OCI-LY7 (cell line): ENCODE results near the gene GGA3. TPM values are rescaled to one million over a fixed set of nuclear protein-coding genes. Genes with fewer than 3 reads are reported as not detected.

Experiments
- BruUV-seq: library from RNA; stranded (reverse); fragments of 400-500 nt; replicated peaks from 2 replicates; lab custom pipeline; 2021; lab: Mats Ljungman, UMichigan
- CTCF ChIA-PET: fragments of 300-600 bp; sonication (Branson Sonifier 250); formaldehyde crosslinking; loops from one replicate; lab custom pipeline; 2022; ENCODE audit warnings: antibody characterized with exemption; ENCODE audit not compliant: unreplicated experiment; lab: Charles Lee
- POLR2A ChIA-PET: fragments of 300-600 bp; sonication (Branson Sonifier 250); formaldehyde crosslinking; loops from one replicate; lab custom pipeline; 2022; ENCODE audit warnings: antibody characterized with exemption; lab: Charles Lee
- DNase-seq: peaks from one replicate; pipeline ENCODE4 v3.0.0-alpha.2; 2015; ENCODE audit warnings: low spot score
- H2AFZ ChIP-seq: fragments of 200-600 bp; sonication (generic), shearing (Covaris generic); 2 replicates; pipeline ENCODE4 v1.6.1; 2014; ENCODE audit warnings: mild to moderate bottlenecking, antibody characterized with exemption, low read length, moderate library complexity
- H3K27ac ChIP-seq: fragments of 200-600 bp; sonication (generic); 2 replicates; pipeline ENCODE4 v1.5.1; 2014; ENCODE audit warnings: mixed run types, low read depth, mild to moderate bottlenecking, moderate library complexity, low read length, inconsistent platforms; ENCODE audit not compliant: poor library complexity, severe bottlenecking
- H3K36me3 ChIP-seq: fragments of 200-600 bp; sonication (generic); 2 replicates; pipeline ENCODE4 v1.6.1; 2014; ENCODE audit warnings: mild to moderate bottlenecking, antibody characterized with exemption, low read length, moderate library complexity, mixed read lengths; ENCODE audit not compliant: insufficient read depth
- H3K4me1 ChIP-seq: fragments of 200-600 bp; sonication (generic); 2 replicates; pipeline ENCODE4 v1.5.1; 2014; ENCODE audit warnings: mild to moderate bottlenecking, low read length; ENCODE audit not compliant: insufficient read depth, poor library complexity, severe bottlenecking
- H3K4me2 ChIP-seq: fragments of 200-600 bp; sonication (generic); 2 replicates; pipeline ENCODE4 v1.6.1; 2014; ENCODE audit warnings: mild to moderate bottlenecking, low read length
- H3K4me3 ChIP-seq: fragments of 200-600 bp; sonication (generic); 2 replicates; pipeline ENCODE4 v1.5.1; 2014; ENCODE audit warnings: mild to moderate bottlenecking, low read depth, low read length; ENCODE audit not compliant: poor library complexity, severe bottlenecking
- H3K79me2 ChIP-seq: fragments of 200-600 bp; sonication (generic); 2 replicates; pipeline ENCODE4 v1.6.1; 2016; ENCODE audit warnings: low read depth, mild to moderate bottlenecking, low read length, moderate library complexity, mixed read lengths; ENCODE audit not compliant: insufficient read depth
- H3K9me2 ChIP-seq: fragments of 200-600 bp; sonication (generic); 2 replicates; pipeline ENCODE4 v1.6.1; 2016; ENCODE audit warnings: mild to moderate bottlenecking, low read length, mixed read lengths; ENCODE audit not compliant: insufficient read depth
- H3K9me3 ChIP-seq: fragments of 200-600 bp; sonication (generic); 2 replicates; pipeline ENCODE4 v1.6.1; 2014; ENCODE audit warnings: mild to moderate bottlenecking, mixed run types, low read length, mixed read lengths
- H4K20me1 ChIP-seq: fragments of 200-600 bp; sonication (generic); 2 replicates; pipeline ENCODE4 v1.6.1; 2014; ENCODE audit warnings: mild to moderate bottlenecking, antibody characterized with exemption, low read length, moderate library complexity, mixed read lengths; ENCODE audit not compliant: insufficient read depth
- EZH2phosphoT487 ChIP-seq: fragments of 200-600 bp; sonication (generic); IDR thresholded peaks from 2 replicates; pipeline ENCODE4 v1.6.1; 2018; ENCODE audit warnings: low read depth, borderline replicate concordance, mild to moderate bottlenecking, mixed run types, antibody characterized with exemption, low read length, moderate library complexity, mixed read lengths
- intact Hi-C: fragments of 100-400 bp; cut with micrococcal nuclease; formaldehyde crosslinking; loops from one replicate; pipeline ENCODE4 v1.10.0; 2022; ENCODE audit not compliant: unreplicated experiment
- total RNA-seq, 2 experiments: library from RNA; depleted of rRNA in 1 of 2; stranded (reverse); fragments of >200 nt in 1 of 2; shearing (Covaris generic) in 1 of 2; gene quantifications; 2 replicates each; pipeline ENCODE4 v1.2.3, GENCODE V29; 2014 to 2022
- TF ChIP-seq, protein P1 (sequence below): fragments of 200-600 bp; sonication (generic); conservative IDR thresholded peaks from 2 replicates; pipeline ENCODE4 v1.5.1; 2014; ENCODE audit warnings: mild to moderate bottlenecking, antibody characterized with exemption, low read length, moderate library complexity, mixed read lengths

Gene GGA3
- total RNA-seq, 2 experiments from 2014 or later = 77.6 to 106 TPM

DNA sequence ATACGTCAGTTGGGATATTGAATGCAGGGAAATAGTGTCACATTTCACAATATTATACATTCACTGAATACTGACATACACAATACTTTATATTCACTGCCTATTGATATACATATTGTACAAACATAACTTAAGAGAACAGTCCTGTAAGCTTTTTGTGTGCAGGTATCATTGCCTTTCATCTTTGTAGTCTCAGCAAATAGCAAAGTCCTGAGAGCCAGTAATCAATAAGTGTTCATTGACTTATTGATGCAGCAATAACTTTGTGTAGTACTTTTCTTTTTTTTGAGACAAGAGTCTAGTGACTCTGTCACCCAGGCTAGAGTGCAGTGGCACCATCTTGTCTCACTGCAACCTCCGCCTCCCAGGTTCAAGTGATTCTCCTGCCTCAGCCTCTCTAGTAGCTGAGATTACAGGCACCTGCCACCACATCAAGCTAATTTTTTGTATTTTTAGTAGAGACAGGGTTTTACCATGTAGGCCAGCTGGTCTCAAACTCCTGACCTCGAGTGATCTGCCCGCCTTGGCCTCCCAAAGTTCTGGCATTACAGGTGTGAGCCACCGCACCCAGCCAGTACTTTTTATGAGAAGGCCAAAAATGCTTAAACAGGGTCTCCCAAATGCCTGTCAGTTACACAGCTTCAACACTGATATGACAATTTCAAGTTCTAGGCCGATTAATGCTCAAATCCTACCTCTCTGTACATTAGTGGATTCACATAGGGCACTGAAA lies 61.4 kb downstream of the GGA3 start:
- H3K9me3 ChIP-seq = no peaks in the 10 kb centered on the region
- H3K79me2 ChIP-seq = peaks cover 11% of the 10 kb centered on the region
- TF ChIP-seq, protein P1, sequence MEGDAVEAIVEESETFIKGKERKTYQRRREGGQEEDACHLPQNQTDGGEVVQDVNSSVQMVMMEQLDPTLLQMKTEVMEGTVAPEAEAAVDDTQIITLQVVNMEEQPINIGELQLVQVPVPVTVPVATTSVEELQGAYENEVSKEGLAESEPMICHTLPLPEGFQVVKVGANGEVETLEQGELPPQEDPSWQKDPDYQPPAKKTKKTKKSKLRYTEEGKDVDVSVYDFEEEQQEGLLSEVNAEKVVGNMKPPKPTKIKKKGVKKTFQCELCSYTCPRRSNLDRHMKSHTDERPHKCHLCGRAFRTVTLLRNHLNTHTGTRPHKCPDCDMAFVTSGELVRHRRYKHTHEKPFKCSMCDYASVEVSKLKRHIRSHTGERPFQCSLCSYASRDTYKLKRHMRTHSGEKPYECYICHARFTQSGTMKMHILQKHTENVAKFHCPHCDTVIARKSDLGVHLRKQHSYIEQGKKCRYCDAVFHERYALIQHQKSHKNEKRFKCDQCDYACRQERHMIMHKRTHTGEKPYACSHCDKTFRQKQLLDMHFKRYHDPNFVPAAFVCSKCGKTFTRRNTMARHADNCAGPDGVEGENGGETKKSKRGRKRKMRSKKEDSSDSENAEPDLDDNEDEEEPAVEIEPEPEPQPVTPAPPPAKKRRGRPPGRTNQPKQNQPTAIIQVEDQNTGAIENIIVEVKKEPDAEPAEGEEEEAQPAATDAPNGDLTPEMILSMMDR = no peak
- TF ChIP-seq EZH2phosphoT487 = no peak
- BruUV-seq = no TSS peak
- ChIA-PET CTCF (interaction anchor here (1.3 to 1.4 kb wide), 2 partner anchors 8 to 239 kb away, joined by 3 to 7 read pairs; no protein-coding TSS in a partner anchor), POLR2A (interaction anchor here (0.7 to 3.1 kb wide), 4 partner anchors 8 to 88 kb away, joined by 3 to 16 read pairs (median 8); no protein-coding TSS in a partner anchor)
- peaks cover 6% of the 10 kb centered on the region for H3K4me1 ChIP-seq
- no peaks in the 10 kb centered on the region for H4K20me1 ChIP-seq
- no peak overlapping the region for H3K4me2 ChIP-seq
- no peaks in the 10 kb centered on the region for H3K9me2 ChIP-seq
- intact Hi-C loops = no loop called here
- no peak for DNase-seq
- H2AFZ ChIP-seq = no peak overlapping the region
- no peaks in the 10 kb centered on the region for H3K36me3 ChIP-seq
- no peak overlapping the region for H3K27ac ChIP-seq
- H3K4me3 ChIP-seq = no peak overlapping the region

DNA sequence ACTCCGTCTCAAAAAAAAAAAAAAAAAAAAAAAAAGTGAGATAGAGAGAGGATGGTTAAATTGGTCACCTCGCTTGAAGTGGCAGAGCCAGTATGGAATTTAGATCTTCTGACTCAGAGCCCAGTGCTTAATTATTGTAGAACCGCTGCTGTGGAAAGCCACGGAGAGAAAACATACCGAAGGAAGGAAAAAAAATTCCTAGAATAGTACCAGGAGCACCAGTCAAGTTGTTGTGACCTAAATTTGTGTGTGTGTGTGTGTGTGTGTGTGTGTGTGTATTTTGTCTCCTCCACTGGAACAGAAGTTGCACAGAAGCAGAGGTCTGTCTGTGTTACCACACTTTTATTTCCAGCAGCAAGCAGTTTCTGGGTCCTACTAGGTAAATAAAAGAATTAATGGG lies 66.5 kb downstream of the GGA3 start:
- Histone ChIP-seq H3K9me3 (no peaks in the 10 kb centered on the region), H3K4me3 (no peak overlapping the region), H3K9me2 (no peaks in the 10 kb centered on the region), H3K27ac (no peak overlapping the region), H3K79me2 (no peaks in the 10 kb centered on the region), H3K4me1 (no peaks in the 10 kb centered on the region), H4K20me1 (no peaks in the 10 kb centered on the region), H3K4me2 (no peak overlapping the region), H3K36me3 (no peaks in the 10 kb centered on the region), H2AFZ (no peak overlapping the region)
- no TSS peak for BruUV-seq
- no peak for DNase-seq
- POLR2A ChIA-PET = no interaction called here
- CTCF ChIA-PET = no interaction called here
- intact Hi-C loops = no loop called here
- TF ChIP-seq, protein P1 = no peak
- no peak for TF ChIP-seq EZH2phosphoT487

DNA sequence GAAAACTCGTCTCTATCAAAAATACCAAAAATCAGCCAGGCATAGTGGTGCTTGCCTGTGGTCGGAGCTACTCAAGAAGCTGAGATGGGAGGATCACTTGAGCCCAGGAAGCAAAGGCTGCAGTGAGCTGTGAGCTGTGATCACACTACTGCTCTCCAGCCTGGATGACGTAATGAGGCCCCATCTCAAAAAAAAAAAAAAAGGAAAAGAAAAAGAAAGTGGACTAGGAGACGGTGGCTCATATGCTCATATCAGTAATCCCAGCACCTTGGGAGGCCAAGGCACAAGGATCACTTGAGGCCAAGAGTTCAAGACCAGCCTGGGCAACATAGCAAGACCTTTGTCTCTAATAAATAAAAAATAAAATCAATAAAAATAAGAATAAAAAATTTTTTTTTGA lies 69.8 kb downstream of the GGA3 start:
- ChIA-PET CTCF (interaction anchor here (0.6 kb wide), 2 partner anchors 9 to 78 kb away, joined by 3 read pairs; no protein-coding TSS in a partner anchor), POLR2A (interaction anchor here (0.6 to 2.0 kb wide), 3 partner anchors 8 to 103 kb away, joined by 3 to 12 read pairs (median 3); no protein-coding TSS in a partner anchor)
- H3K79me2 ChIP-seq = no peaks in the 10 kb centered on the region
- H4K20me1 ChIP-seq = no peaks in the 10 kb centered on the region
- TF ChIP-seq EZH2phosphoT487 = no peak
- TF ChIP-seq, protein P1 = no peak
- H2AFZ ChIP-seq = no peak overlapping the region
- DNase-seq = no peak
- peaks cover 8% of the 10 kb centered on the region for H3K4me1 ChIP-seq
- no peak overlapping the region for H3K27ac ChIP-seq
- BruUV-seq = no TSS peak
- no peaks in the 10 kb centered on the region for H3K36me3 ChIP-seq
- no peak overlapping the region for H3K4me3 ChIP-seq
- no peaks in the 10 kb centered on the region for H3K9me3 ChIP-seq
- intact Hi-C loops = no loop called here
- H3K9me2 ChIP-seq = no peaks in the 10 kb centered on the region
- no peak overlapping the region for H3K4me2 ChIP-seq
